HepG2 (cell line): ENCODE data around the gene NEDD8. TPM values are rescaled to one million over a fixed set of nuclear protein-coding genes. Genes with fewer than 3 reads are reported as not detected.

ENCODE experiments used
- ARID4A ChIP-seq: sonication (generic); formaldehyde crosslinking; IDR thresholded peaks from 2 replicates; pipeline ENCODE4 v1.5.0; 2020; ENCODE audit warnings: mild to moderate bottlenecking, missing genetic modification reagents, borderline replicate concordance
- ARNT2 ChIP-seq: sonication (generic); formaldehyde crosslinking; IDR thresholded peaks from 2 replicates; pipeline ENCODE4 v1.8.0; 2022; ENCODE audit warnings: mild to moderate bottlenecking, low read depth, missing genetic modification reagents, moderate library complexity
- HBP1 ChIP-seq: IDR thresholded peaks from 2 replicates; pipeline ENCODE4 v1.6.1; 2016; ENCODE audit warnings: low read depth, control low read depth
- HDAC2 ChIP-seq: sonication (generic); formaldehyde crosslinking; IDR thresholded peaks from 2 replicates; pipeline ENCODE4 v1.4.0; 2020; ENCODE audit warnings: missing genetic modification reagents
- PLSCR1 ChIP-seq: sonication (generic); formaldehyde crosslinking; IDR thresholded peaks from 2 replicates; pipeline ENCODE4 v1.5.0; 2020; ENCODE audit warnings: missing genetic modification reagents, mild to moderate bottlenecking, borderline replicate concordance
- SP1 ChIP-seq, 2 experiments: fragments of 450-650 bp in 1 of 2; sonication (generic) in 1 of 2; formaldehyde crosslinking in 1 of 2; IDR thresholded peaks; 2 replicates each; pipeline versions ENCODE4 v1.4.0 to v1.6.1; 2016 to 2020; ENCODE audit warnings: missing genetic modification reagents in 1 of 2
- ZNF431 ChIP-seq: sonication (generic); formaldehyde crosslinking; IDR thresholded peaks from 2 replicates; pipeline ENCODE4 v1.9.0; 2022; ENCODE audit warnings: missing genetic modification reagents, low read depth, mild to moderate bottlenecking, borderline replicate concordance
- ZNF569 ChIP-seq: sonication (generic); formaldehyde crosslinking; IDR thresholded peaks from 2 replicates; pipeline ENCODE4 v1.5.0; 2020; ENCODE audit warnings: mild to moderate bottlenecking, missing genetic modification reagents, moderate library complexity, borderline replicate concordance
- polyA plus RNA-seq, 8 experiments: library from polyadenylated mRNA; depleted of rRNA in 3 of 8; stranded (reverse) in 7 of 8; unstranded in 1 of 8; fragments of >200 nt; fragmentation: Illumina TruSeq in 4 of 8; extraction: Trizol in 4 of 8; gene quantifications; 2 replicates each; pipeline versions ENCODE4 v1.2.1 to v1.2.3, GENCODE V29; 2011 to 2016; ENCODE audit warnings: low read depth in 4 of 8, missing spikeins in 1 of 8, mixed read lengths in 1 of 8; ENCODE audit not compliant: insufficient read depth in 1 of 8
- total RNA-seq, 5 experiments: library from RNA; depleted of rRNA; stranded (reverse); fragments of >200 nt; fragmentation: Illumina TruSeq; extraction: Trizol; gene quantifications; 2 replicates each; pipeline ENCODE4 v1.2.3, GENCODE V29; 2016; ENCODE audit warnings: low read depth in 1 of 5
- TF ChIP-seq, protein P1 (sequence below): sonication (generic); formaldehyde crosslinking; IDR thresholded peaks from 2 replicates; pipeline ENCODE4 v1.5.0; 2020; ENCODE audit warnings: missing genetic modification reagents
- TF ChIP-seq, protein P2 (sequence below): sonication (generic); formaldehyde crosslinking; IDR thresholded peaks from 2 replicates; pipeline ENCODE4 v1.4.0; 2020; ENCODE audit warnings: missing genetic modification reagents
- TF ChIP-seq, protein P3 (sequence below): sonication (generic); formaldehyde crosslinking; conservative IDR thresholded peaks from 2 replicates; pipeline ENCODE4 v1.8.0; 2022; ENCODE audit warnings: mild to moderate bottlenecking, moderate library complexity, missing genetic modification reagents
- TF ChIP-seq, protein P4 (sequence below): sonication (generic); formaldehyde crosslinking; IDR thresholded peaks from 2 replicates; pipeline ENCODE4 v1.8.1; 2023; ENCODE audit warnings: mild to moderate bottlenecking, inconsistent platforms, moderate library complexity, missing genetic modification reagents, borderline replicate concordance

The NEDD8 gene
- total and polyA plus RNA-seq, 2 of the 13 experiments (the other 11 are each of a cell fraction or from before 2014, with no cell fraction given), result 535 to 713 TPM

GRCh38 chr14:24231263-24232120 lies 675 bp downstream of the NEDD8 start (continued):
- TF ChIP-seq, protein P1, sequence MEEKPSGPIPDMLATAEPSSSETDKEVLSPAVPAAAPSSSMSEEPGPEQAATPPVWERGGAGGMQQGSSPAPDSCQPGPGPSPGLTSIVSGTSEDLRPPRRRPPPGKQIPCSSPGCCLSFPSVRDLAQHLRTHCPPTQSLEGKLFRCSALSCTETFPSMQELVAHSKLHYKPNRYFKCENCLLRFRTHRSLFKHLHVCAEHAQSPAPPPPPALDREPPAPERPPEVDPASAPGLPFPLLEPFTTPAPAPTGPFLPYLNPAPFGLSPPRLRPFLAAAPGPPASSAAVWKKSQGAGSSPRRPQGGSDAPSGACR (CRISPR knock-in tag), result no peak
- TF ChIP-seq SP1 (IDR thresholded peaks at IDR 0.05) (no peak), SP1 (CRISPR knock-in tag; IDR thresholded peaks at IDR 0.05) (0 out of 2 replicates have a peak, but pooled peaks have one; percentile 55), ZNF569 (0 out of 2 replicates have a peak, but pooled peaks have one; percentile 7), ARID4A (CRISPR knock-in tag) (no peak; the same call in 1 of the 2 replicates), ZNF431 (CRISPR knock-in tag) (peak; percentile 82; the same call in 1 of the 2 replicates), PLSCR1 (CRISPR knock-in tag) (0 out of 2 replicates have a peak, but pooled peaks have one; percentile 3), HBP1 (no peak; the same call in 1 of the 2 replicates), HDAC2 (0 out of 2 replicates have a peak, but pooled peaks have one; percentile 15), ARNT2 (peak; percentile 18; the same call in 1 of the 2 replicates)
- TF ChIP-seq, protein P2, sequence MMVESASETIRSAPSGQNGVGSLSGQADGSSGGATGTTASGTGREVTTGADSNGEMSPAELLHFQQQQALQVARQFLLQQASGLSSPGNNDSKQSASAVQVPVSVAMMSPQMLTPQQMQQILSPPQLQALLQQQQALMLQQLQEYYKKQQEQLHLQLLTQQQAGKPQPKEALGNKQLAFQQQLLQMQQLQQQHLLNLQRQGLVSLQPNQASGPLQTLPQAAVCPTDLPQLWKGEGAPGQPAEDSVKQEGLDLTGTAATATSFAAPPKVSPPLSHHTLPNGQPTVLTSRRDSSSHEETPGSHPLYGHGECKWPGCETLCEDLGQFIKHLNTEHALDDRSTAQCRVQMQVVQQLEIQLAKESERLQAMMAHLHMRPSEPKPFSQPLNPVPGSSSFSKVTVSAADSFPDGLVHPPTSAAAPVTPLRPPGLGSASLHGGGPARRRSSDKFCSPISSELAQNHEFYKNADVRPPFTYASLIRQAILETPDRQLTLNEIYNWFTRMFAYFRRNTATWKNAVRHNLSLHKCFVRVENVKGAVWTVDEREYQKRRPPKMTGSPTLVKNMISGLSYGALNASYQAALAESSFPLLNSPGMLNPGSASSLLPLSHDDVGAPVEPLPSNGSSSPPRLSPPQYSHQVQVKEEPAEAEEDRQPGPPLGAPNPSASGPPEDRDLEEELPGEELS (CRISPR knock-in tag), result no peak
- TF ChIP-seq, protein P3, sequence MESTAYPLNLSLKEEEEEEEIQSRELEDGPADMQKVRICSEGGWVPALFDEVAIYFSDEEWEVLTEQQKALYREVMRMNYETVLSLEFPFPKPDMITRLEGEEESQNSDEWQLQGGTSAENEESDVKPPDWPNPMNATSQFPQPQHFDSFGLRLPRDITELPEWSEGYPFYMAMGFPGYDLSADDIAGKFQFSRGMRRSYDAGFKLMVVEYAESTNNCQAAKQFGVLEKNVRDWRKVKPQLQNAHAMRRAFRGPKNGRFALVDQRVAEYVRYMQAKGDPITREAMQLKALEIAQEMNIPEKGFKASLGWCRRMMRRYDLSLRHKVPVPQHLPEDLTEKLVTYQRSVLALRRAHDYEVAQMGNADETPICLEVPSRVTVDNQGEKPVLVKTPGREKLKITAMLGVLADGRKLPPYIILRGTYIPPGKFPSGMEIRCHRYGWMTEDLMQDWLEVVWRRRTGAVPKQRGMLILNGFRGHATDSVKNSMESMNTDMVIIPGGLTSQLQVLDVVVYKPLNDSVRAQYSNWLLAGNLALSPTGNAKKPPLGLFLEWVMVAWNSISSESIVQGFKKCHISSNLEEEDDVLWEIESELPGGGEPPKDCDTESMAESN (CRISPR knock-in tag), result peak; percentile 12; the same call in 1 of the 2 replicates
- TF ChIP-seq, protein P4, sequence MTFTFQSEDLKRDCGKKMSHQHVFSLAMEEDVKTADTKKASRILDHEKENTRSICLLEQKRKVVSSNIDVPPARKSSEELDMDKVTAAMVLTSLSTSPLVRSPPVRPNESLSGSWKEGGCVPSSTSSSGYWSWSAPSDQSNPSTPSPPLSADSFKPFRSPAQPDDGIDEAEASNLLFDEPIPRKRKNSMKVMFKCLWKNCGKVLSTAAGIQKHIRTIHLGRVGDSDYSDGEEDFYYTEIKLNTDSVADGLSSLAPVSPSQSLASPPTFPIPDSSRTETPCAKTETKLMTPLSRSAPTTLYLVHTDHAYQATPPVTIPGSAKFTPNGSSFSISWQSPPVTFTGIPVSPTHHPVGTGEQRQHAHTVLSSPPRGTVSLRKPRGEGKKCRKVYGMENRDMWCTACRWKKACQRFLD (CRISPR knock-in tag), result 0 out of 2 replicates have a peak, but pooled peaks have one; percentile 12
